ENCODE data around the gene TBX22.
"Not testable (repeated sequence)": the region's sequence is repeated elsewhere in the genome, so short reads cannot be mapped to it uniquely, and the experiment has no call there.

Gene TBX22, protein sequence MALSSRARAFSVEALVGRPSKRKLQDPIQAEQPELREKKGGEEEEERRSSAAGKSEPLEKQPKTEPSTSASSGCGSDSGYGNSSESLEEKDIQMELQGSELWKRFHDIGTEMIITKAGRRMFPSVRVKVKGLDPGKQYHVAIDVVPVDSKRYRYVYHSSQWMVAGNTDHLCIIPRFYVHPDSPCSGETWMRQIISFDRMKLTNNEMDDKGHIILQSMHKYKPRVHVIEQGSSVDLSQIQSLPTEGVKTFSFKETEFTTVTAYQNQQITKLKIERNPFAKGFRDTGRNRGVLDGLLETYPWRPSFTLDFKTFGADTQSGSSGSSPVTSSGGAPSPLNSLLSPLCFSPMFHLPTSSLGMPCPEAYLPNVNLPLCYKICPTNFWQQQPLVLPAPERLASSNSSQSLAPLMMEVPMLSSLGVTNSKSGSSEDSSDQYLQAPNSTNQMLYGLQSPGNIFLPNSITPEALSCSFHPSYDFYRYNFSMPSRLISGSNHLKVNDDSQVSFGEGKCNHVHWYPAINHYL

DNA sequence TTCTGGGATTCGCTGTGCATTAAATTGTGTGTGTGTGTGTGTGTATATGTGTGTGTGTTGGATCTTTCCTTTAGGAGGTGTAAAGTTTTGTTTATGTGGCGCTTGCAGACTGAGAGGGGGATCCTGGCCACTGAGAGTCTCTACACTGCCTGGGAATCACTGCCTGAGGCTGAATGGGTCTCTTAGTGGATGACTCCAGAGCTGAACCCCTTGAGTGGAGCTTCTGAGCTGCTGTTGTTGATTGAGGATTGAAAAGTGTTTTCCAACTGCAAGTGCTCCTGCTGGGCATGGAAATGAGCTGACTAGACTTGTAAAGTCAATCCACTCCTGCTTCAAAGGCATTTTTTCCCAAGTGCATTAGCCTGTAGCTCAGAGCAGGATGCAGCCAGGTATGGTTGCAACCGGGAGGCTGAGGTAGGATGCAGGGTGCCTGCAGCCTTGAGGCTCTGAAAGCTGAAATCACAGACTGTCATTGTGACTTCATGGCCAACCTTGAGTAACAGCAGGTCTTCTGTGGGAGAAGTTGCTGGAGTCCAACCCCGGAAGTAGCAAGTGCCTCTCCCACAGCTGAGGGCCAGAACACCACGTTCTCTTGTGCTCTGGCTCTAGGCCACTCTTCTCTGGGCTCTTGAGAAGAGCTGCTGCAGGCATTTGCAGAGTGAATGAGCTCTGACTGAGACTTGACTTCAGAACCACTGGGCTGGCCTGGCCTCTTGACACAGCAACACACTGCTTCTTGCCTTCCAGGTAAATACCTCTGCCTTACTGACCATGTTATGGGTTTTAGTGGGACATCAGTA is at the start of gene TBX22:
TSS of gene TBX22 (plus strand) at position 613 of the 800 bp plus-strand sequence. CDS start 7,517 bp downstream, outside the sequence.
- no peak for DNase-seq

DNA sequence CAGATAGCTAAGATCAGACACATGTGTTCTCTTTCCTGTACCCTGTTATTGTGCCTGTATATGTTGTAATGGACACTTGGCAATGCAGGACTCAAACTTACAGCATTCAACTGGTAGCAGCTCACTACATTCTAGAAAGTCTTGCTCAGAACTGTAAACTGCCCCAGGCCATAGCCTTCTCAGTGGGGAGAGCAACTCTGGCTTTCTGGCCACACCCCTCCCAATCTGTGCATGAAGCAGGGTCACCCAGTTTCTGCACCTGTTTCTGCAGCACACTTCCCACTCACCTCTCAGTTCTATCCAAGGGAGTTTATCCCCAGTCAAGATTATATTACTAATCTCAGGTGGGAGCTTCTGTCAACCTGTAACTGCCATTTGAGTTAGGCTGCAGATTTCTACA is 38.9 kb upstream of the TBX22 start:
- DNase-seq = no peak

DNA sequence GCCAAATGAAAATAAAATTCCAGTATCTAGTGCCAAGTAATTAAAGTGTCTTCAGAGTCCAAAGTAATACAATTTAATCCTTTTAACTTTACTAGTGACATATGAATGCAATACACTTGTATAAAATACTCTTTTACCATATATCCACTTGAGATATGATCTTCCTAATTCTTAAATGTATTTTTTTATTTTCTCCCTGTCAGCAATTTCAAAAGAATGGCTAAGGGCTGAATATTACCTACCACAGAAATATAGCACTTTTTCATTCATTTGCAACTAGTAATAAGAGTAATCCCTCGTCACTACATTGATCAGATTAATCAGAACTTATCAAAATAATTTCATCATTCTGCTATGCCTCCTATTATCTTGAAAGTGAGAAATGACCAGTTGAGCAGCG is 10.1 kb upstream of the TBX22 start:
- DNase-seq = no peak

DNA sequence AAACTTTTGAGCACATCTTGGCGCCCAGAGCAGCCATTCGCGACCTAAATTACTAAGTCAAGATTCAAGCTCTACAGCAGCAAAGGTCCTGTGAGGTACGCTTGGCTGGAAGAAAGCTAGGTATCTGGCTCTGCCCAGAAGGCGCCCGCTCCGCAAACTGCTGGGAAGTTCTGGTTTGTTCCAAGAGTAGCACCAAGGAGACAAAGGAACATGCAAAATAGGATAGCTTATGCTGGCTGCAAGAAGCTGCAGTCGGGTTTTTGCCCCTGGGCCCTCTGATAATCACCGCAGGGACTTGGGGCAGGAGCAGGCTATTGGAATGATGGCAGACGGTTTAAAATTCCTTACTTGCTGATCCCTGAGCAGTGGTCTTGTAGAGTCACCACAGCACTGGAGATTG is 3.0 kb upstream of the TBX22 start:
- no peak for DNase-seq

DNA sequence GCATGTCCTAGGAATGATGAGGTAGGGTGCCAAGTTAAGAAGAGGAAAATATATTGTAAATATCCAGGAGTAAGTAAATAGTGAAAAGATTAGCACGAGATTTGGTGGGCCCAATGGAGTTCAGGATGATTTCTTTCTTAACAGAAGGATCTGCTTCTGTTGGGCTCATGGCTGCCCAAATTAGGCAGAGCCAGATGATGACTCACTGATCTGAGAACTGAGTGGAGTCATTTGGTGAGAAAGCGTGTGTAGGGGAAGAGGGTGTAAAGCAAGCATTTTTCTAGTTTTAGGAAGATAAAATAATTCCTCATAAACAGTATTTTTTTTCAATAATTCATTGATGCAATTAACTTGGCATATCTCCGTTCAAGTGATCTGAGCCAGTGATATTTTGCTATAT is 1.6 kb downstream of the TBX22 start:
- no peak for DNase-seq

DNA sequence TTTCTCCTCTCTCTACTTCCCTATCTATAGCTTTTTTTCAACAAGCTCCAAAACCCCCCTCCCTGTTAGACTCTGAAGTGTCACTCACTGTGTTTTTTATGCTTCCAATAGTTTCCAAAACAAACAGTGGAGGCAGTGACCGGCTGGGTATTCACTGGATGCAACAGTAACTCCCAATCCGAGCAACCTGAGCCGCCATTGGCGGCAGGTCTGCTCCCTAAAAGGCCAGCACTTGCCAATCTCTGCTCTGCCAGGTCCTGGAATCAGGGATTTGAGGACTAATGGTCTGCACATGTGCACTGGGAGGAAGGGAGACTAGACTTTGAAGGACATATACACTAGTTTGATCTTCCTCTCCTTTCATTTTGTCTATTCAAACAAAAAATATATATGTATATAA is 7.1 kb downstream of the TBX22 start:
- no peak for DNase-seq

DNA sequence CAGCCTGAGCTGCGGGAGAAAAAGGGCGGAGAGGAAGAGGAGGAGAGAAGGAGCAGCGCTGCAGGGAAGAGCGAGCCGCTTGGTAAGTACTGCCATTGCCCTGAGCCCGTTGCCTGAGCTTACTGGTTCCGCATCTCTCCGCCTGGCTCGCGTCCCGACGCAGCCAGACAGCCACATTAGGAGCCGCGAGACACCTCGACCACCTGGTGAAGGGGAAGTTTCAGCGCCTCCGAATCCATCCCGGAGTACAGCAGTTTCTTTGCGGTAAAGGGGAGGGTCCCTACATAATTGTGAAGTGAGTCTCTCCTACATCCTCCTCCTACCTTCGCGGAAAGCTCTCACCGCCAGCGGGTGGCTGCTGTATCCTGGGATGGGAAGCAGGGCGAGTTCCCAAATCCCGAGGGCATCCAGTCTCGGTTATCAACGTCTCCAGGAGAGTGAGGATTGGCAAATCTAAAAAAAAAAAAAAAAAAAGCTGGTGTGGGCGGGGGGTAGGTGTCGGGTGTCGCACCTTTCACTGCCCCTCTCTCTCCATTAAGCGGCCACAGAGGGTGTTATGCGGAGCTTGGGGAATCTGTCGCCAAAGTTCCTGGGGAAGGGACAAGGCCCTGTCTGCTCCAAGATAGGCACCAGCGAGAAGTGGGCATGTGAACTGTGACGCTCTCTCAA is 7.9 kb downstream of the TBX22 start:
- DNase-seq = no peak

DNA sequence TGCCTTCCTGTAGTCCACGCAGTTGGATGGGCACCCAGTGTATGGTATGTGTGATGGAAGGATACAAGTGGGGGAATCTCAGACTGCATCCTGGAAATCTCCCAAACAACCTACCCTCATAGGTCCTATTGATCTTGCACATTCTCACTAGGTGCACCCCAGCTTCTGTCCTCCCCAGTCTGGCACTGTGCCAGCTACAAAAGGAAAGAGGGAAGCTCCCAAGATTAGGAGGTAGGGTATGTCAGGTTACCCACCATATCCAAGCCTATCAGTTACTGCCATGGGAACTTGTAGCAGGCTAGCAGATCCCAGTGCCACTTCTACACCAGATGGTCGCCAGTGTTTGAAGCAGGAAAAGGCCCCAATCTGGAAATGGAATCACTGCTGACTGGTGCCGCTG is 11.6 kb downstream of the TBX22 start:
- DNase-seq = no peak

DNA sequence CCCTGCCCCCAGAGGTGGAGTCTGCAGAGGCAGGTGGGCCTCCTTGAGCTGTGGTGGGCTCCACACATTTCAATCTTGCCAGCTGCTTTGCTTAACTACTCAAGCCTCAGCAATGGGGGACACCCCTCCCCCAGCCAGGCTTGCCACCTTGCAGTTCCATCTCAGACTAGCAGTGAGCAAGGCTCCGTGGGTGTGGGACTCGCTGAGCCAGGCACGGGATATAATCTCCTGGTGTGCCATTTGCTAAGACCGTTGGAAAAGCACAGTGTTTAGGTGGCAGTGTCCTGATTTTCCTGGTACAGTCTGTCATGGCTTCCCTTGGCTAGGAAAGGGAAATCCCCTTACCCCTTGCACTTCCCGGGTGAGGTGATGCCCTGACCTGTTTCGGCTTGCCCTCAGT is 51.6 kb downstream of the TBX22 start:
- DNase-seq = not testable (repeated sequence)

DNA sequence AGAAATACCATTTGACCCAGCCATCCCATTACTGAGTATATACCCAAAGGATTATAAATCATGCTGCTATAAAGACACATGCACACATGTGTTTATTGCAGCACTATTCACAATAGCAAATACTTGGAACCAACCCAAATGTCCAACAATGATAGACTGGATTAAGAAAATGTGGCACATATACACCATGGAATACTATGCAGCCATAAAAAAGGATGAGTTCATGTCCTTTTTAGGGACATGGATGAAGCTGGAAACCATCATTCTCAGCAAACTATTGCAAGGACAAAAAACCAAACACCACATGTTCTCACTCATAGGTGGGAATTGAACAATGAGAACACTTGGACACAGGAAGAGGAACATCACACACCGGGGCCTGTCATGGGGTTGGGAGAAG is 61.1 kb downstream of the TBX22 start:
- not testable (repeated sequence) for DNase-seq

Data from activated CD4-positive, alpha-beta T cell treated with anti-CD3 and anti-CD28 coated beads, Interleukin-2, amount 50 U/mL, for 48 hours (primary cell).